Keratinocyte (primary cell): ENCODE measurements around the gene PRRG1.

ENCODE experiments used
- EZH2 ChIP-seq: IDR thresholded peaks from one replicate; pipeline ENCODE4 v1.6.1; 2012; ENCODE audit warnings: inconsistent platforms, mild to moderate bottlenecking, low read length, moderate library complexity
- TF ChIP-seq, protein P1 (sequence below), 3 experiments: IDR thresholded peaks in 1 of 3; conservative IDR thresholded peaks in 1 of 3; optimal IDR thresholded peaks in 1 of 3; 2 replicates in 2 of 3; 3 replicates in 1 of 3; pipeline versions ENCODE3 to v1.5.1; 2011; ENCODE audit warnings: low read length in 3 of 3, mild to moderate bottlenecking in 3 of 3, moderate library complexity in 2 of 3, control low read depth in 1 of 3, inconsistent platforms in 1 of 3; ENCODE audit not compliant: insufficient read depth in 2 of 3; ENCODE audit errors: extremely low read depth in 1 of 3

DNA sequence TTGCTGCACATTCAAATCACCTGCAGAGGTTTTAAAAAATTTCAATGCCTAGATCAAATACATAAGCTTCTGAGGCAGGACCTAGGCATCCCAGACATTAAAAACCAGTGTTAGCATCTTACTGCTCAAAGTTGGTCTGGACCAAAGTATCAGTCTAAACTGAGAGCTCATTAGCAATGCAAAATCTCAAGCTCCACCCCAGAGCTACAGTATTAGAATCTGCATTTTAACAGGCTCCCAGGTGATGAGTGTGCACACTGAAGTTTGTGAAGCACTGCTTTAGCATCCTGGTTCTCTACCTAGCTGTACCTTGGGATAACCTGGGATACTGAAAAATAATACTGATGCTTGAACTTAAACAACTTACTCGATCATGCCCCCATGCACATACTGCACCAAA, 96.0 kb downstream of the PRRG1 start:
- TF ChIP-seq, protein P1, sequence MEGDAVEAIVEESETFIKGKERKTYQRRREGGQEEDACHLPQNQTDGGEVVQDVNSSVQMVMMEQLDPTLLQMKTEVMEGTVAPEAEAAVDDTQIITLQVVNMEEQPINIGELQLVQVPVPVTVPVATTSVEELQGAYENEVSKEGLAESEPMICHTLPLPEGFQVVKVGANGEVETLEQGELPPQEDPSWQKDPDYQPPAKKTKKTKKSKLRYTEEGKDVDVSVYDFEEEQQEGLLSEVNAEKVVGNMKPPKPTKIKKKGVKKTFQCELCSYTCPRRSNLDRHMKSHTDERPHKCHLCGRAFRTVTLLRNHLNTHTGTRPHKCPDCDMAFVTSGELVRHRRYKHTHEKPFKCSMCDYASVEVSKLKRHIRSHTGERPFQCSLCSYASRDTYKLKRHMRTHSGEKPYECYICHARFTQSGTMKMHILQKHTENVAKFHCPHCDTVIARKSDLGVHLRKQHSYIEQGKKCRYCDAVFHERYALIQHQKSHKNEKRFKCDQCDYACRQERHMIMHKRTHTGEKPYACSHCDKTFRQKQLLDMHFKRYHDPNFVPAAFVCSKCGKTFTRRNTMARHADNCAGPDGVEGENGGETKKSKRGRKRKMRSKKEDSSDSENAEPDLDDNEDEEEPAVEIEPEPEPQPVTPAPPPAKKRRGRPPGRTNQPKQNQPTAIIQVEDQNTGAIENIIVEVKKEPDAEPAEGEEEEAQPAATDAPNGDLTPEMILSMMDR (optimal IDR thresholded peaks at IDR 0.05 in 1 of 3, IDR thresholded peaks at IDR 0.05 in 1 of 3, conservative IDR thresholded peaks at IDR 0.05 in 1 of 3; ENCODE audit: extremely low read depth in 1 of 3, insufficient read depth in 2 of 3, low read length in 3 of 3), result no peak
- TF ChIP-seq EZH2, result no peak
